22Rv1 (cell line): ENCODE data around the gene KRTAP24-1.

Experiments used
- ZFX ChIP-seq: fragments of 450-650 bp; IDR thresholded peaks from 2 replicates; pipeline ENCODE4 v1.6.1; 2017; ENCODE audit warnings: antibody characterized with exemption, borderline replicate concordance
- TF ChIP-seq, protein P1 (sequence below): fragments of 450-650 bp; IDR thresholded peaks from 2 replicates; pipeline ENCODE4 v1.5.1; 2017; ENCODE audit warnings: mild to moderate bottlenecking

DNA sequence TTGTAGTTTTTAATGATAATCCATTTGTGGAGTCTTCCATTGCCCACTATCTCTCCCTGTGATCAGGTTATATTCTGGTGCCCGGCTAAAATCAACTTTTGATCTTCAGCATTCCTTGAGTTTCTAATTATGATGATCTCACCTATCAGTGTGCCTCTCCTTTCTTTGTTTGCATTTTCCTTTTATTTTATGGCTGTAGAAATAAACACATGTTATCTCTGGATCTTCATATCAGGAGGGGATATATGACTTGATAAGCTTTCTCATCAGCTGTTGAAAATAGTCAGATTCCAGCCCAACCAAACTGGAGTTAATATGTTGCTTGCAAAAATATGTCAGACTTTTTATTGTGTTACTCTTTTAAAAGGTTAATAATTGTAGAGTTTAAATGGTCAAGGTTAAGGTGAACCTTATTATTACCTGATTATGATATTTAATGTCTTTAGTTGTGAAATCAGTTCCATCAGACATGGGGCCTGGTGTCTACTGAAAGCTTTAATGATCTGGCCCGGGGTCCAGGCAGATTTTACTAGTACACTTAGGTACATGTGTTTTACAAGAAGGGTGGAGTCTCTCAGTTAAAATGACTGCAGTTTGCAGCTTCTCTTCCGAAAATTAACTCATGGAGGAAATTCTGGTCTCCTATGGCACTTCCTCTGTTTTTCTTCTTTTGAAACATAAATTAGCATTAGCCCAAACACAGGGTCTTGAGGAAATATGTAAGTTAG lies 12.8 kb downstream of the KRTAP24-1 start:
- TF ChIP-seq ZFX: no peak
- TF ChIP-seq, protein P1, sequence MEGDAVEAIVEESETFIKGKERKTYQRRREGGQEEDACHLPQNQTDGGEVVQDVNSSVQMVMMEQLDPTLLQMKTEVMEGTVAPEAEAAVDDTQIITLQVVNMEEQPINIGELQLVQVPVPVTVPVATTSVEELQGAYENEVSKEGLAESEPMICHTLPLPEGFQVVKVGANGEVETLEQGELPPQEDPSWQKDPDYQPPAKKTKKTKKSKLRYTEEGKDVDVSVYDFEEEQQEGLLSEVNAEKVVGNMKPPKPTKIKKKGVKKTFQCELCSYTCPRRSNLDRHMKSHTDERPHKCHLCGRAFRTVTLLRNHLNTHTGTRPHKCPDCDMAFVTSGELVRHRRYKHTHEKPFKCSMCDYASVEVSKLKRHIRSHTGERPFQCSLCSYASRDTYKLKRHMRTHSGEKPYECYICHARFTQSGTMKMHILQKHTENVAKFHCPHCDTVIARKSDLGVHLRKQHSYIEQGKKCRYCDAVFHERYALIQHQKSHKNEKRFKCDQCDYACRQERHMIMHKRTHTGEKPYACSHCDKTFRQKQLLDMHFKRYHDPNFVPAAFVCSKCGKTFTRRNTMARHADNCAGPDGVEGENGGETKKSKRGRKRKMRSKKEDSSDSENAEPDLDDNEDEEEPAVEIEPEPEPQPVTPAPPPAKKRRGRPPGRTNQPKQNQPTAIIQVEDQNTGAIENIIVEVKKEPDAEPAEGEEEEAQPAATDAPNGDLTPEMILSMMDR: no peak
